EH (cell line): ENCODE data around the gene H19.

ENCODE experiments used
- DNase-seq: peaks from one replicate; pipeline ENCODE4 v3.0.0-alpha.2; 2015; ENCODE audit warnings: low read depth

The H19 gene

DNA sequence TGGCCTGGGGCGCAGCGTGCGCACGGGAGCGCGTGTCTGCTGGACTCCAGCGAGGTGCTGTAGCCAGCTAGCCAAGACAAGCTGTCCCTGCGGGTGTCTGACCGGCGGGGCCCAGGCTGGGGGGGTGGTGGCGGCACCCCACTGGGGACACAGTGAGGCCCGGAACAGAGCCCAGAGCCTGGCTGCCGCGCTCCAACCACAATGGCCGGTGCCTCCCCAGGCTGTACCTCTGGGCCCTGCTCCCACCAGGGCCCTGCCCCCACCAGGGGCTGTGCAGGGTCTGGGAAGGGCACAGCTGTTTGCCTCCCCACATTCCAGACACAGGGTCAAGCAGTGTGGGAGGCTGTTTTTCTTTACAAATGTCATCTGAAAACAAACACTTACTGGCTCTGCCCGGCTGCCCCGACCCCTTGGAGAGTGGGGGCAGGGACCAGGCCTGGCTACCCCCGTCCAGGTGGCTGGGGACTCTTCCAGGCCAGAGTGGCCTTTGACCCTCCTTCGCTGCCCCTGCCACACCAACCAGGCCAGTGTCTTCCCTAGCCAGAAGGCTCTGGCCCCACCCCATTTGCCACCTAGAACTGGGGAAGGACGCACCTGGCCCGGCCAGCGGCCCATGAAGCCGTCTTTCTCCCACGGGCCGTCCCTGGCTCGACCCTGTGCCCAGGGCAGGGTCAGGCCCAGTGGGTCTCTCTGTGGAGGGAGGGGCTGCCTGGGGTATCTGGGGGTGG is 14.6 kb downstream of the H19 start:
- no peak for DNase-seq

DNA sequence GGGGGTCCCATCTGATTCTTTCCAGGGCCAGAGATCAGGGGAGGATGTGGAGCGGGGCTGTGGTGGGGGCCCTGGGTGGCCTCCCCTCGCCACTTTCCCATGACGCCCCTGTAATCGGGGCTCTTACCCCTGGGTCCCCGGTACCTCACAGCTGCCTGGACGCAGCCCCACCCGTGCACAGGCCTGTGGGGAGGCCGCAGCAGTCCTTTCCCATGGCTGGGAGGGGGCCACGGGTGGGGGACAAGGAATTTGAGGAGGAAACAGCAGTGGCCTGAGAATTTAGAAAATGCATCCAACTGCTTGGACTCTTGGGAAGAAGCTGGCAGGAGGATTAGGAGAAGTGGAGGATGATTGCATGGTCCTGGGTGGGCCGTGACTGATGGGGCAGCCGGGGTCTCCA is 18.0 kb downstream of the H19 start:
- no peak for DNase-seq

DNA sequence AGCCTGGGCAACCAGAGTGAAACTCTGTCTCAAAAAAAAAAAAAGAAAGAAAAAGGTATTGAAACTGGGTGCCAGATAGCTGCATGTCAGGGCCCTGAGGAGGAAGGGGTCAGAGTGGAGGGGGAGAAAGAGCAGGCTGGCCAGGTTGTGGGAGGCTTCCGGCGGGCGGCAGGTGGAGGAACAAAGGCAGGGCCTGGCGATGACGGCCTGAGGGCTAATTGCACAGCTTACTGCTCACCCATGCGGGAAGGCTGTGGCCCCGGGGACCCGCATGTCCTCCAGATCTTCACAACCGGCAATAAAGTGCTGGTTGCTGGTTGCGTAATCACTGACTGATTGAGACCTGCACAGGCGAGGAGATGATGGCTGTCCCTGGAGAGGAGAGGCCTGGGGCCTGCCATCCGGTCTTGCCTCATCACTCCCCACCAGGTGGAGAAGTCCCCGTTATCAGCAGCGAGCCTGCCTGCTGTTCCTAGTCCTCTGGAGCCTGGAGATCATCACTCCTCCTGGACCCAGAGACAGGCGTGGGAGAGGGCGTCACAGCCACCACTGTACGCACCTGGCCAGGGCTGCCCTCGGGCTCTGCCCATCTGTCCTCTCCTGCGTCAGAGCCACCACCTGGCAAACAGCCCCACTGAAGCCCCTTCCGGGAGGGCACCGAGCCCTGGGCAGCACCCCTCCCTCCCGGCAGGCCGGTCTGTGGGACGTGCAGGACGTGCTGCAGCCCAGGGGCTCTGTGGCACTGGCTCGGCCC is 18.7 kb downstream of the H19 start:
- DNase-seq: no peak

DNA sequence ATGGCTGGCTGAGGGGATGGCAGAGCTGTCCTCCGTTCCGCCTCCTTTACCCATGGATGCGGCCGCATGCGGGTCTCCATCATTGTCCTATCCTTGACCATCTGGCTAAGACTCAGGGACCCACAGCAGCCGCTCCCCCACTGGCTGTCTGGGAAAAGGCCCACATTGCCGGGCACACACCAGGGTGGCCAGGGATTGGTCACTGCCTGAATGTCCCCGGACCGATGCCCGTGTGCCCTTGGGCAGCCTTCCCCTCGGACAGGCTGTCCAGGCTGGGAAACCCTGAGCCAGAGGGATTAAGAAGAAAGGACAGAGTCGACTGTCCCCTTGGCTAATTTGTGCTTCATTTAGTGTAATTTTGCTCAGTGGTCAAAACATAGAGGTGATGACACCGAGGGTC is 22.5 kb downstream of the H19 start:
- DNase-seq: no peak

DNA sequence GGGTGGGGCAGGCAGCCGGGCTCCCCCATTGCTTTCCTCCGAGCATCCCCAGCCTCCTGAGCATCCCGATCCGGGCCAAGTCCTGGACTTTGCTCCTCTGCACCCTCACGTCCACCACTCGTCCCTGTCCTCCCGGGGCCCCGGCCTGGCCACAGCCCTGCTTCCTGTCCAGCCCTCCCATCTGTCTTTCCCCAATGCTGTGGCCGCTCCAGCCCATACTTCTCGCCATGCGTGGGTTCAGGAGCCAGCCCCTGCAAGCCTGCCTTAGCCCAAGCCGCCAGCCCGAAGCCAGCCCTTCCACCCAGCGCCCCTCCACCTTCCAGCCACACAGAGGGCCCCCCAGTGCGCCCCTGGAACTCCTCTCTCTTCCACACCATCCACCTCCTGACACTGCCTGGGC is 26.7 kb downstream of the H19 start:
- no peak for DNase-seq

DNA sequence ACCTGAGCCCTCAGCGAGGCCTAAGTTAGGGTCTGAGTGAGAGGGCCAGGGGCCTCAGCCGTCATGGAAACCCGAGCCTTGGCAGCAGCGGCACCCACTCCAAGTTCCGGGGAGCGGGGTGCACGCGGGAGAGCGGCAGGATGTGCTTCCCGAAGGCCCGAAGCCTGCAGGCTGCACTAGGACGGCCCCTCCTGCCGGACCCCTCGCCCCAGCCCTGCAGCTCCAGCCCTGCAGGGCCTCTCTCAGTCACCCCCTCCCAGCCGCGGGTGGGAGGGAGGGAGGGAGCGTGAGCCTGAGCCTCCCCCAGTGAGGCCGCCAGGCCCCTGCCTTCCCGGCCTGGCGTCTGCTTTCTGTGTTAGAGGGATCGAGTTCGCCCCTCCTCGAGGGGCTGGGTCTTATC is 27.9 kb downstream of the H19 start:
- no peak for DNase-seq

DNA sequence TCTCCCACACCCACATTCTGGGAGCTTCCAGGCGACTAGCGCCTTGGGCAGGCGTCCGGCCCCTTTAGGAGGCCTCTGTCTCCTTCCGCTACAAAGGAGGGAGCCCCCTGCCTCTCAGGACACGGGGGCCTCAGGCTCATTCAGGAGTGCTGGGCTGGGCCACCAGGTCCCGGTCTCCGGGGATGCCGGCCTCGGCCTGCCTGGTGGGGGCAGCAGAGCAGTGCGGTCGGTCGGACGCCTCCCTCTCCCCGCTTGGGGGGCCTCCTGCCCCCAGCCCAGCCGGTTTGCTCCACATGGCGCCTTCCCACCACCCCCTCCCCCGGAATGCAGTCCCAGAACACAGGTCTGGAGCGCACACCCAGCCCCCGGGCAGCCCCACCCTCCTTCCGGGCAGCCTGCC is 28.6 kb downstream of the H19 start:
- no peak for DNase-seq

DNA sequence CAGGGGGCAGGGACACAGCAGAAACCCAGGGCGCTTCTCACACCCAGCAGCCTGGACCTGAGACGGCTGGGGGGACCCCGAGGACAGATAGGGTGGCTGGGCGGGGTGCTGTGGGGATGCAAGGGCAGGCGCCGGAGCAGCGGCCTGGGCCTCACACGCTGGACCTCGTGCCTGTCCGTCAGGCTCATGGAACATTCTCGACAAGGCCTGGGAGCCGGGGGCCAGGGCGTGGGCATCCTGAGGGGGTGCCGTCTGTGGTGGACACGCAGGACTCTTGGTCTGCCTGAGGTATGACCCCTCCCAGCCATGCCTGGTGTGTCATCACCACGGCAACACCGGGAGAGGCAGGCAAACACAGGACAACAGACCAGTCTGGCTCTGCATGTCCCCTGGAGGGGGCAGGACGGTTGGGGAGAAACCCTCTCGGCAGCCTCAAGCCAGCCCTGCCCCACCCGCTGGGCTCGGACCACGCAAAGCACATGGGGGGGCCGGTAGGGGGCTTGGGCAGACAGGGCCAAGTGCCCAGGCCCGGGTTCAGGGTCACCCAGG is 29.1 kb downstream of the H19 start:
- no peak for DNase-seq

DNA sequence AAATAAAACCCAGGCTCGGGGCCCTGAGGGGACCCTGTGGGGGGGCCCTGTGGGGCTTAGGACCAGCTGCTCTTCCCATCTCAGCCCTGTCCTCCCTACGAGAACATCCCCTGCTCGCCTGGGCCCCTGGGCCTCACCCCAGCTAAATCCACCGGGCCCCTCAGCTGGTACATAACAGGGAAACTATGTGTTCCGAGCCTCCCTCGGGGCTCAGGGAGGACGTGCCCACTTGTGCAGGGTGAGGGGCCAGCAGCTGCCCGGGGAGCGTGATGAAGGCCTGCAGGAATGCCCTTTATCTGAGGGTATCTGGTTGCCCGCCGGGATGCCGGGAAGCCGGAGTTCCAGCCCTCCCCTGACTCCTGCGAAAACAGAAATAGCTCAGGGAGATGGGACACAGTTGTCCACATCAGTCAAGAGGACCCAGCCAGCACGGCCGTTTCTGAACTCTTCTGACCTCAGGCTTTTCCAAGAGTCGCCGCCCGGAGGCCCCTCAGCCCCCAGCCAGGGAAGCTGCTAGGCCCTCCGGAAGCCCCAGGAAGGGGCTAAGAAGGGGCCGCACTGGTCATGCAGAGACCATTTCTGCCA is 29.9 kb downstream of the H19 start:
- no peak for DNase-seq

DNA sequence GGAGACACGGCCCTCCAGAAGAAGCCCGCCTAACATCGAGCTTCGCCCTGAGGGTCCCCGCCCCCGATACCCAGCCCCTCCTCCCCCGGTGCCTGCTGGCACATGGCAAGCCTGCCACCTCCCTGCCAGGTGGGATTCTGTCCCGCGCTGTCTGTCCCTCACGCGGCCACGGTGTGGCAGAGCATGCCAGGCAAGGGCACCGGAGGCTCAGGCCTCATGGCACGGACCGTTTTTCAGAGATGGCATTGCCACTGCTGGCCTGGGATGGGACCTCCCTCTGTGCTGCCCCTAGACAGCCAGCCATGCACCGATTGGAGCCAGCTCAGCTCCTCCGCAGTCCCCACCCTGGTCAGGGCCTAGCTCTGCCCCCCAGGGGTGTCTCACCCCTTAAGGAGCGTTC is 31.1 kb downstream of the H19 start:
- no peak for DNase-seq

DNA sequence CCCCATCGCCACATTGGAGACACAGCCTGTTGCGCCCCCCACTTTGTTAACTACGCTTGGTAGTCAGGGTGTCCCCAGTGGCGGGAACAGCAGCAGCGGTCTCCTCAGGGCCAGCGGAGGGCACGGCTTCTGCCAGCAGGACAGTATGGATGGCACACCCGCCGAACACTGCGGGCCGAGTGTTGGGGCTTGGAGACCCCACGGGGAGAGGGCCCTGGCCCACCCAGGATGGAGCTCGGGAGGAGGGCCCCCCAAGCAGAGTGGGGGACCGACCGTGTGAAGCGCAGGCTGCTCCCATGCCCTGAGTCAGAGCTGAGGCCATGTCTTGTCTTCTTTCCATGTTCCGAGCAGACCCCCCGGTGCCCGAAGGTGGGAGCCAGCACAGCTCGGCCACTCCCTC is 32.7 kb downstream of the H19 start:
- no peak for DNase-seq

DNA sequence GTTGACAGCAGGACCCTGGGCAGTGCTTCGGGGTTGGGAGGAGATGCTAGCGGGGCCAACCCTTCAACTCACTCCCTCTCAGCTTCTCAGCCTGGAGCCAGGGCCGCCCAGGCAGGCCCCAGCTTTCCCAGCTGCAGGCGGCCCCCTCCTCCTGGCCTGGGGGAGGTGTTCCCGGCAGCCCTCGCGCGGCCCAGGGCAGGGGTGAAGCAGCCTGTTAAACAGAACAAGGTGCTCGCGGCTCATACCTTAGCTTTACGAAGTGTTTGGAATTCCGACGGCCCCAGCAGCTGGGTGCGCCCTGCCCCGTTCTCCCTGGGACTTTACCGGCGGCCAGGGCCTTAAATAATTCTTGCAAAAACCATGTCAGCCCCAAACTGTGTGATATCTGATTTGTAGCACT is 33.3 kb downstream of the H19 start:
- DNase-seq: no peak

DNA sequence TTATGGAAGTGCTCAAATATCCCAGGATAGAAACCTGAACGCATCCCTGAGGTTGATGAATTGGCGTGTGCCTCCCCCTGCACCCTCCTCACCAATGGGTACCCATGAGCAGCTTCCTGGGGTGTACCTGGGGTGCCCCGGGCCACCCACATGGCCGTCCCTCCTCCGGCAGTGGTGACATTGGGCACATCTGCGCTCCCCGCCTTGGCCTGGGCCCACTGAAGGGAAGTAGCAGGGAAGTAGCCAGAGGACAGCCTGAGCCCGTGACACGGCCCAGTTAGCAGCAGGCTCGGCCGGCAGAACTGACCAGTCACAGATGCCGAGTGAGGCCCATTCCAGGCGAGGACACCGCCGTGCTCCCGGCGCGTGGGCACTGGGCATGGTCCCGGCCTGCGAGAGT is 33.8 kb downstream of the H19 start:
- no peak for DNase-seq

DNA sequence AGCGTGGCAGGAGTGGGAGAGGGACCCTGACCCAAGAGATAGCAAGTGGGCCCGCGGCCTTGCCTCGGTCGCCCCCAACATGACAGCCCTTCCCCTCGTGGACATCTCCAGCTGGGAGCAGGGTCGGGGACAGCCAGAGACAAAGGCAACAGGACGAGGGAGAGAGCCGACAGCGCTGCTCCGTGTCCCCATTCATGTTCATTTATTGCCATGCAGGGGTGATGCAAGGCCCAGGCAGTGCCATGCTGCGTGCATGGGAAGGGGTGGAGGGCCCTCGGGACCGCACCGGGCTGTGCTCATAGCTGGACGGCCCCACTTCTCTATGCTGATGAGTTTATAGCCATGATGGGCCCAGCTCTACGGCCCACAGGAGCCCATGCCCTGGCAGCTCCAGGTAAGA is 37.9 kb downstream of the H19 start:
- no peak for DNase-seq

DNA sequence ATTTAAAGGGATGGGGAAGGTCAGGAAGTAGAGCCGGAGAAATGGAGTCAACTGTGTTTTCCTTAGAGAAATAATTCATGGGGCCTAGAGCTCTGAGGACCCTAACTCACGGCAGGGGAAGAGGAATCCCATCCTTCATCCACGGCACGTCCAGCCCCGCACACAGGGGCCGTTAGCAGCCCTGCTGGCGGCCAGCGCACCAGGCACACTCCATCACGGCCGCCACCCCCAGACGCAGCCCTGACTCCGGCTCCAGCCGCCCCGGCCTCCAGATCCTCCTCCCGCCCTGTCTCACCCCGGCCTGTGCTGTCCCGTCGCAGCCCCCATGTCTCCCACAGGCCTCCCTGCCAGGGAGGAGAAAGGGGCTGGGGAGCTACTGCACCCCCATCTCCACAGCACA is 39.3 kb downstream of the H19 start:
- no peak for DNase-seq

DNA sequence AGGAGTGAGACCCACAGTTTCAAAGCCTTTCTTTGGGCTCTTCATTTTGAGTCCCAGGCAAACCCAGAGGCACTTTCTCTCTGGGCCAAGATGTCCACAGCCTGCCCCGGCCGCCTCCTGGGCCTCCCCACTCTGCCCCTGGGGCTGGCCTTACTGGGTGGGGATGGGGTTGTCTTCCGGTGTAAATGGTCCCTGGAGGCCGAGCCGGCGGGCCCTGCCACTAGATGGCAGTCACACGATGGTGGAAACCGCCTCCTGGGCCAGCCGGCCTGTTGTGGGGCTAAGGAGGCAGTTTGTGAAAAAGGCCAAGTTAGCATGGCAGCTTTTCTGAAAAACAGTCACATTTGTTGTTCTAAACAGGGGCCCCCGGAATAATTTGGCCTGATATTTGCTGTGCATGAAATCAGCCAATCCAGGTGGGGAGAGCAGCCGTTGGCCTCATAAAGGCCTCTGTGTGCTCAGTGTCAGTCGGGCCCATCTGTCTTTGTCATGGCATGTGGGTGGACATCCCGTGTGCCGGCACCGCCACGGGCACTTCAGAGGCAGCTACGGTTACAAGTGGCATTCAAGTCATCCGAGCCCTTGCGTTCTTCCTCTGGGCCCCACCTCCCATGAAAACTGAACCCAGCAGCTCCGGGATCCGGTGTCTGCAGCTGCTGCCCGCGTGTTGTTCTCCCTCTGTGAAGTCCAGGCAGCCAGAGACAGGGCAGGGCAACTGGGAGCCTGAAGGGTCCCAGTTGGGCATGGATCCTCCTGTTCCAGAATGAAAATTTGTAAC is 44.0 kb downstream of the H19 start:
- DNase-seq: peak; percentile 12

DNA sequence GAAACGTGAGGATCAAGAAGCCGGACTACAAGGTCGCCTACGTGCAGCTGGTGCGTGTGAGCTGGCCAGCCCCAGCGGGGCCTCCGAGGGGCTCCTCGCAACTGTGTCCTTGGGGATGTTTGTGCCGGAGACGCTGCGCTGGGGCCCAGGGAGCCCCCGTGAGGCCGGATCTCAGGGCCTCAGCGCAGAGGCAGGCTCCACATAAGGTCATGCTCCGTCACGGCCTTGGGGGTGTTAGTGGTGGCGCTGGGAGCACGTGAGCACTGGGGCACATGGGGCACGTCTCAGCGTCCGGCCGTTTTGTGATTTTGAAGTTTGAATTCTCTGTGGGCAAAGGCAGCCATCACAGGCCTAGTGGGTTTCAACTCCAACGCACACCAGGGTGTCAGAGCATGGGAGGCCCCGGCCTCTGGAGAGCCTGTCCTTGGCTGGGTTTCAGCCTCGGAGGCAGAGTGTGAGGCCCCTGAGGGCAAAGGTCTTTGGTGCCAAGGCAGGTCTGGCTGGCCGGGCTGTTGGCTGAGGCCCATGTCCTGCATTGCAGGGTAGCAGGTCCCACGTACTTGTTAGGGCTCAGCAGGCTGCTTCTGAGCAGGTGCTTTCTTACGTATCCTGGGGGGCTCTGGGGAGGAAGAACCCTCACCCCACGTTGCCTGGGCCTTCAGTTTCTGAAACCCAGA is 44.7 kb downstream of the H19 start:
- DNase-seq: no peak

DNA sequence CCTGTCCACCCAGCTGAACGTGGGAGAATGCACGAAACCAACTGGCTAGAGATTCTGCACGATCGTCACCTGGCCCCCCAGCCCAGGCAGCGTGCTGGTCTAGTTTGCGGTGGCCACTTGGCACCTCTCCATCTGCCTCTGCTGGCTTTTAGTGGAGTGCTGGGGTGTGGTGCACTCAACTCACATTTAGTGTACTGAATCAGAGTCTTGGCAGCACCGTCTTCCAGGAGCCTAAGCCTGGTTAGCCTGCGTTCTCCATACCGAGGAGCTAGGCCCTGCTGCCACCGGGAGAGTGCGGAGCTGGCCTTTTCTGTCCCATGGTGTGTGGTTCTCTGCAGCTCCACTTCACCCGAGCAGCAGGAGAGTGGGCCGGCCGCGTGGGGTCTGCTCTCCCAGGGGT is 47.7 kb downstream of the H19 start:
- no peak for DNase-seq

DNA sequence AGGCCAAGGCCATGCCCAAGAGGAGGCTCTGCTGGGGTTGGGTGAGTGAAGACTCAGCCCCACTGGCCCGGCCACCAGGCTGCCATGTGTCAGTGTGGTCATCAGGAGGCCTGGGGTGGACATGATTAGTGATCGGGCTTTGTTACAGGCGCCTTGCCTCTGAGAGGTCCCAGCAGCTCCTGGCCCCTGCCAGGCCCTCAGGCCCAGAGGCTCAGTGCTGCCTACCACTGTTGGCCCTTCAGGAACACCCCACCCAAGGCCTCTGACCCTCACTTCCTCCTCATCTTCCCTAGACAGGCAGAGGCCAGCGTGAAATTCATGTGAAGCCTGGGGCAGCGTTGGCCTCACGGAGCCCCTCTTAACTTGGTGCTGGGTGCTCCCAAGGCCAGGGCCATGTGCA is 48.3 kb downstream of the H19 start:
- no peak for DNase-seq

DNA sequence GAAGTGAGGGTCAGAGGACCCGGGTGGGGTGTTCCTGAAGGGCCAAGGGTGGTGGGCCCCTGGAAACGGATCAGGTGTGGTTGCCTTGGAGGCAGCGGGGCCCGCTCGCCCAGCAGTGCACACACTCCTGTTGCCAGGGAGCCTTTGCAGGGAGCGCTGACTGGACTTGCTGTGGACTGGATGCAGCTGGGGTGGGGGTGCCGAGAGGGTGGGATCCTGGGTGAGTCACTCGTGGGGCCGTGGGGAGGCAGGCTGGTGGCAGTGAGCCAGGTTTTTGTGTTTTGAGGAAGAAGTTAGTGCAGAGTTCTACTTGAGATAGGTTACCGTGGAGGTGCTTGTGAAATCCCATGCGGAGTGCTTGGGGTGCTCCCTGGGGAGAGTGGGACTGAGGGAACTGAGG is 49.3 kb downstream of the H19 start:
- DNase-seq: no peak

DNA sequence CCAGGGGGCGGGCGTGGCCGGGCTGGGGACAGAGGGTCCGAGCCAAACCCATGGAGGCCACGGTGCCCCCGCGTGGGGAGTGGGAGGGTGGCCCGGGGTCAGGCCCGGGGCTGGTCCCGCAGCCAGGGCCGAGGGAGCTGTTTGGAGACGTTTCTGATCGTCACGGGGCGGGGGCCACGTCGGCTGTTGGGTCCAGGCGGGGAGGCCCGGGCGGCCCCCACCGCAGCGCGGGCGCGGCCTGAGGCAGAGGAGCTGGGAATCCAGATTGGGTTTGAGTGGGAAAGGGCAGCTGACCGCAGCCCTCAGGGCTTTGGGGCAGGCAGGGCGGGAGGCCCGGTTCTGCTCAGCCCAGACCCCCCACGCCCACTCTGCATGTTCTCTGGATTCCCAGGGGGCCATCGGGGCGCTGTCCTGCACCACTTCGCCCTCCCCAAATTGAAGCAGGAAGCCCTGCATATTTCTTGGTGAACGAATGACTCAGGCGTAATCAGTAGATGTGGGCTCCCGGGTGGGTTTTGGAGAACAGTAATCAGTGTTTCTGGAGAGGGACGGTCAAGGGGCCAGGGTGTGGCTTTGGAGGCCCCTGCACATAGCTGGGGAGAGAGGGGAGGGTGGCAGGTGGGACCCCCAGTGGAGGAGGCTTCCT is 49.9 kb downstream of the H19 start:
- no peak for DNase-seq
